Tibial nerve (tissue), 4 donors: ENCODE data around the gene TEX19. TPM values are rescaled to one million over a fixed set of nuclear protein-coding genes. Genes with fewer than 3 reads are reported as not detected.
"Not testable (repeated sequence)": the region's sequence is repeated elsewhere in the genome, so short reads cannot be mapped to it uniquely, and the experiment has no call there.

Experiments
- DNase-seq, 2 donors: peaks; one replicate each; pipeline ENCODE4 v3.0.0-alpha.2; 2019; ENCODE audit warnings: low spot score in 2 of 2
- H3K27ac ChIP-seq, 4 donors: fragments of 200-600 bp; sonication (generic) in 3 of 4; one replicate each; pipeline ENCODE4 v1.5.1; 2017 to 2019; ENCODE audit warnings: mild to moderate bottlenecking in 1 of 4
- H3K27me3 ChIP-seq, 2 donors: fragments of 200-600 bp; sonication (generic) in 1 of 2; one replicate each; pipeline versions ENCODE4 v1.5.1 to v1.6.0; 2017 to 2019
- H3K36me3 ChIP-seq, 3 donors: fragments of 200-600 bp; sonication (generic); one replicate each; pipeline ENCODE4 v1.5.1; 2018 to 2019
- H3K4me1 ChIP-seq, 4 donors: fragments of 200-600 bp; sonication (generic) in 3 of 4; one replicate each; pipeline ENCODE4 v1.5.1; 2017 to 2019
- H3K4me3 ChIP-seq, 4 donors: fragments of 200-600 bp; sonication (generic) in 3 of 4; one replicate each; pipeline ENCODE4 v1.5.1; 2017 to 2019; ENCODE audit warnings: mild to moderate bottlenecking in 1 of 4, moderate library complexity in 1 of 4
- H3K9me3 ChIP-seq, 4 donors: fragments of 200-600 bp; sonication (generic) in 3 of 4; one replicate each; pipeline ENCODE4 v1.5.1; 2017 to 2019
- EP300 ChIP-seq, 2 donors: sonication (generic); formaldehyde crosslinking; IDR thresholded peaks; one replicate each; pipeline ENCODE4 v1.6.1; 2017; ENCODE audit warnings: antibody characterized with exemption in 2 of 2, mild to moderate bottlenecking in 1 of 2
- POLR2A ChIP-seq, 2 donors: fragments of 450-650 bp; IDR thresholded peaks; one replicate each; pipeline ENCODE4 v1.6.1; 2017; ENCODE audit warnings: antibody characterized with exemption in 2 of 2, mild to moderate bottlenecking in 2 of 2, moderate library complexity in 2 of 2
- WGBS, 2 donors: methylation state at CpG; one replicate each; pipeline ENCODE4 v1.1.5; 2018; 5-methylcytosine and 5-hydroxymethylcytosine counted together
- total RNA-seq, 4 donors: library from RNA; depleted of rRNA; stranded (reverse); fragments of >200 nt; gene quantifications; one replicate each; pipeline ENCODE4 v1.1.0, GENCODE V29; 2016
- TF ChIP-seq, protein P1 (sequence below), 5 experiments: fragments of 200-600 bp in 3 of 5; fragments of 450-650 bp in 2 of 5; sonication (generic) in 3 of 5; IDR thresholded peaks; one replicate each; pipeline ENCODE4 v1.5.1; 2016 to 2019; ENCODE audit warnings: antibody characterized with exemption in 5 of 5, mild to moderate bottlenecking in 3 of 5, moderate library complexity in 2 of 5

Gene TEX19
- total RNA-seq, 4 donors from 2014 or later = not detected

DNA sequence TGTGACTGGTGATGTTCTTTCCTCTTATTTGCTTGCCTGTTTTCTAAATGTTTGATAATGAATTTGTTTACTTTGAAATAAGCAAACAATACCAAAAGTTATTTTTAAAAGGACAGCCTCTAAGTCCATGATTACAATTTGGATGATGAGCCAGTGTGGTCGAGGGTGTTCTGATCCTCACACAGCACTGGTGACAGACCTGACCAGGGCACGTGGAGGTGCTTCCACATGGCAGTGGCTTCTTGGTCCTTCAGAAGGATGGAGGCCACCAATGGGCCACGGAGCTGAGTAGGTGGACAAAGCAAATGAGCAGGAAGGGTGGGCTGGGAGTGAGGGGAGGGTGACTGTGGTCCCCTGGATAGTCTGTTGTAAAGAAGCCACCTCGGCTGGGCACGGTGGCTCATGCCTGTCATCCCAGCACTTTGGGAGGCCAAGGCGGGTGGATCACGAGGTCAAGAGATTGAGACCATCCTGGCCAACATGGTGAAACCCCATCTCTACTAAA lies 4.2 kb upstream of the TEX19 start:
- H3K36me3 ChIP-seq = no peaks in the 10 kb centered on the region
- H3K27ac ChIP-seq = no peak overlapping the region
- peaks cover 0 to 33% of the 10 kb centered on the region in 2 donors for H3K27me3 ChIP-seq
- peaks cover 0 to 8% (median 4%) of the 10 kb centered on the region in 4 donors for H3K4me1 ChIP-seq
- no peak overlapping the region for H3K4me3 ChIP-seq
- DNase-seq = no peak
- H3K9me3 ChIP-seq = no peaks in the 10 kb centered on the region
- WGBS, 2 donors = 83 to 90% methylated on average over 7 of the region's 7 CpGs
- TF ChIP-seq POLR2A (IDR thresholded peaks at IDR 0.05) (no peak), EP300 (IDR thresholded peaks at IDR 0.05) (no peak)
- TF ChIP-seq, protein P1, sequence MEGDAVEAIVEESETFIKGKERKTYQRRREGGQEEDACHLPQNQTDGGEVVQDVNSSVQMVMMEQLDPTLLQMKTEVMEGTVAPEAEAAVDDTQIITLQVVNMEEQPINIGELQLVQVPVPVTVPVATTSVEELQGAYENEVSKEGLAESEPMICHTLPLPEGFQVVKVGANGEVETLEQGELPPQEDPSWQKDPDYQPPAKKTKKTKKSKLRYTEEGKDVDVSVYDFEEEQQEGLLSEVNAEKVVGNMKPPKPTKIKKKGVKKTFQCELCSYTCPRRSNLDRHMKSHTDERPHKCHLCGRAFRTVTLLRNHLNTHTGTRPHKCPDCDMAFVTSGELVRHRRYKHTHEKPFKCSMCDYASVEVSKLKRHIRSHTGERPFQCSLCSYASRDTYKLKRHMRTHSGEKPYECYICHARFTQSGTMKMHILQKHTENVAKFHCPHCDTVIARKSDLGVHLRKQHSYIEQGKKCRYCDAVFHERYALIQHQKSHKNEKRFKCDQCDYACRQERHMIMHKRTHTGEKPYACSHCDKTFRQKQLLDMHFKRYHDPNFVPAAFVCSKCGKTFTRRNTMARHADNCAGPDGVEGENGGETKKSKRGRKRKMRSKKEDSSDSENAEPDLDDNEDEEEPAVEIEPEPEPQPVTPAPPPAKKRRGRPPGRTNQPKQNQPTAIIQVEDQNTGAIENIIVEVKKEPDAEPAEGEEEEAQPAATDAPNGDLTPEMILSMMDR (IDR thresholded peaks at IDR 0.05) = no peak

GRCh38 chr17:82355770-82356427 lies 3.1 kb upstream of the TEX19 start:
- H3K27me3 ChIP-seq = peaks cover 0 to 33% of the 10 kb centered on the region in 2 donors
- no peaks in the 10 kb centered on the region for H3K36me3 ChIP-seq
- H3K9me3 ChIP-seq = no peaks in the 10 kb centered on the region
- no peak for DNase-seq
- H3K27ac ChIP-seq = no peak overlapping the region
- no peak overlapping the region for H3K4me3 ChIP-seq
- TF ChIP-seq, protein P1 (IDR thresholded peaks at IDR 0.05) = no peak
- no peak for TF ChIP-seq EP300 (IDR thresholded peaks at IDR 0.05)
- TF ChIP-seq POLR2A (IDR thresholded peaks at IDR 0.05) = no peak
- 51 to 62% methylated on average over 11 of the region's 11 CpGs for WGBS, 2 donors
- H3K4me1 ChIP-seq = peaks cover 0 to 8% (median 3%) of the 10 kb centered on the region in 4 donors

DNA sequence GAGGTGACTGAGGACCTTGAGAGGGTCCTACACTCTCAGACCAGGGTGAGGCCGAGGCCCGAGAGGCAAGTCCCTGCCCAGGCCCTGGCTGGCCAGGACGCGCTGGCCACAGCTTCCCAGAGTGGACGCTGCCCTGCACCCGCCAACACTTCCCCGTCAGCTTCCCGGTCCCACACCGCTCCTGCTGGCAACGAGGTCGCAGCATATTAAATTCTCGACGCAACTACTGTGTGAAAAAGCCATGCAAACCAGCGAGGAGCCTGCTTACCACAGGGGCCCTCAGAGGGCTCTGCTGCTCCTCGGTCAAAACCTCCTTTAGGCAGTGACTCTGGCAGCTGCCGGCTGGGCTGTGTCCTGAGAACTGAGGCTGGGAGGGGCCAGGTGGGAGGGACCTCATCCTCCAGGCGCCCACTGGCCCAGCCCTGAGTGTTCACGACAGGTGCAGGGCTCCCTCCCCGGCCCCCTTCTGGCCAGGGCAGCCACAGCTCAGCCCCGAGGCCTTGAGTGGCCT lies 2.1 kb upstream of the TEX19 start:
- DNase-seq = no peak
- peaks cover 0 to 33% of the 10 kb centered on the region in 2 donors for H3K27me3 ChIP-seq
- no peaks in the 10 kb centered on the region for H3K9me3 ChIP-seq
- H3K4me1 ChIP-seq = peaks cover 0 to 3% (median 1%) of the 10 kb centered on the region in 4 donors
- WGBS, 2 donors = 51 to 58% methylated on average over 20 of the region's 20 CpGs
- TF ChIP-seq, protein P1 (IDR thresholded peaks at IDR 0.05) = no peak
- TF ChIP-seq POLR2A (IDR thresholded peaks at IDR 0.05) (no peak), EP300 (IDR thresholded peaks at IDR 0.05) (no peak)
- no peaks in the 10 kb centered on the region for H3K36me3 ChIP-seq
- no peak overlapping the region for H3K4me3 ChIP-seq
- no peak overlapping the region for H3K27ac ChIP-seq

DNA sequence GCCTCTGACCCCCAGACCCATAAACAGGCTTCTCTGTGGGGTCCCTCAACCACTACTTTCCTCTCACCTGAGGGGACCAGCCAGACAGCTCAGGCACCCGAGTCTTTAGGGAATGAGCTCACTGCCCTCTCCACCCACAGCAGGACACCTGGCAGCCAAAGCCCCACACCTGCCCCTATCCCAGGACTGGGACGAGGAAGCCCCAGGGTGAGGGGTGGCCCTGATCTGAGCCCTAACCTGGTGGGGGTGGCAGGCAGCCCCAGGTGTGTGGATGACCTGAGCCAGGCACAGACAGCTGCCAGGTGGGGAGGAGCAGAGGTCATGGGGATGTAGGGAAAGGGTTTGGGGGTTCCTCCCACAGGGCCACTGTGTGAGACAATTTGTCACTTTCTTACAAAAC lies 1.7 kb upstream of the TEX19 start:
- Histone ChIP-seq H3K36me3 (no peaks in the 10 kb centered on the region), H3K27ac (no peak overlapping the region), H3K27me3 (peaks cover 0 to 33% of the 10 kb centered on the region in 2 donors), H3K9me3 (no peaks in the 10 kb centered on the region), H3K4me3 (no peak overlapping the region), H3K4me1 (no peaks in the 10 kb centered on the region)
- no peak for TF ChIP-seq POLR2A (IDR thresholded peaks at IDR 0.05)
- TF ChIP-seq, protein P1 (IDR thresholded peaks at IDR 0.05) = no peak
- TF ChIP-seq EP300 (IDR thresholded peaks at IDR 0.05) = no peak
- WGBS, 2 donors = 60 to 80% methylated on average over 1 to 2 of the region's 2 CpGs
- no peak for DNase-seq

DNA sequence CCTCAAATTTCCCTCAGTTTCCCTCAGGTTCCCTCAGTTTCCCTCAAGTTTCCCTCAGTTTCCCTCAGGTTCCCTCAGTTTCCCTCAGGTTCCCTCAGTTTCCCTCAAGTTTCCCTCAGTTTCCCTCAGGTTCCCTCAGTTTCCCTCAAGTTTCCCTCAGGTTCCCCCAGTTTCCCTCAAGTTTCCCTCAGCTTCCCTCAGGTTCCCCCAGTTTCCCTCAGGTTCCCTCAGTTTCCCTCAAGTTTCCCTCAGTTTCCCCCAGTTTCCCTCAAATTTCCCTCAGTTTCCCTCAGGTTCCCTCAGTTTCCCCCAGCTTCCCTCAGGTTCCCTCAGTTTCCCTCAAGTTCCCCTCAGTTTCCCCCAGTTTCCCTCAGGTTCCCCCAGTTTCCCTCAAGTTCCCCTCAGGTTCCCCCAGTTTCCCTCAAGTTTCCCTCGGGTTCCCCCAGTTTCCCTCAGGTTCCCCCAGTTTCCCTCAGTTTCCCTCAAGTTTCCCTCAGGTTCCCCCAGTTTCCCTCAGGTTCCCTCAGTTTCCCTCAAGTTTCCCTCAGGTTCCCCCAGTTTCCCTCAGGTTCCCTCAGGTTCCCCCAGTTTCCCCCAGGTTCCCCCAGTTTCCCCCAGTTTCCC lies 516 bp downstream of the TEX19 start:
- not testable (repeated sequence) for H3K9me3 ChIP-seq, H3K4me1 ChIP-seq, H3K27ac ChIP-seq, H3K4me3 ChIP-seq, H3K36me3 ChIP-seq, DNase-seq
- peaks cover 0 to 33% of the 10 kb centered on the region in 2 donors for H3K27me3 ChIP-seq
- WGBS, 2 donors = 75 to 91% methylated on average over 1 of the region's 1 CpG
